NCI-H2081 (cell line): ENCODE data around the gene NRN1.

ENCODE experiments used
- DNase-seq, 2 experiments: peaks; one replicate each; lab custom pipeline; 2025; lab: John Stamatoyannopoulos, UW

The NRN1 gene

GRCh38 chr6:6002005-6002847, 4.5 kb downstream of the NRN1 start:
- DNase-seq = no peak

- DNase-seq = no peak
These were observed 5.3 kb downstream of the NRN1 start for GRCh38 chr6:6001443-6001842.

GRCh38 chr6:5999688-6000608, 6.8 kb downstream of the NRN1 start:
- DNase-seq = no peak

GRCh38 chr6:5998711-5999687, 7.7 kb downstream of the NRN1 start:
- no peak for DNase-seq

- no peak for DNase-seq
These were observed 8.5 kb downstream of the NRN1 start for GRCh38 chr6:5998236-5998635.

GRCh38 chr6:5997420-5997987, 9.2 kb downstream of the NRN1 start:
- peak in 1 of 2 experiments; percentile 48 for DNase-seq

- peak; percentile 60 to 77 for DNase-seq
These were observed 9.9 kb downstream of the NRN1 start for GRCh38 chr6:5996714-5997419.

GRCh38 chr6:5995949-5996713, 10.6 kb downstream of the NRN1 start:
- peak; percentile 57 to 71 for DNase-seq

GRCh38 chr6:5995658-5995948, 11.1 kb downstream of the NRN1 start:
- DNase-seq = no peak

- DNase-seq = no peak
These were observed 11.6 kb downstream of the NRN1 start for GRCh38 chr6:5994999-5995657.

GRCh38 chr6:5994234-5994998, 12.3 kb downstream of the NRN1 start:
- DNase-seq = no peak

- no peak for DNase-seq
These were observed 14.0 kb downstream of the NRN1 start for GRCh38 chr6:5992551-5993225.

GRCh38 chr6:5990786-5991185, 15.9 kb downstream of the NRN1 start:
- no peak for DNase-seq

GRCh38 chr6:5989141-5989723, 17.5 kb downstream of the NRN1 start:
- no peak for DNase-seq

GRCh38 chr6:5986861-5987260, 19.9 kb downstream of the NRN1 start:
- DNase-seq = no peak

GRCh38 chr6:5984150-5985089, 22.3 kb downstream of the NRN1 start:
- DNase-seq = no peak
